WI38 (cell line): ENCODE measurements around the gene PIGX.
A peak's percentile ranks its signal among the peaks of the same experiment; 100 is the strongest.

Experiments
- H3K4me3 ChIP-seq: 2 replicates; pipeline ENCODE4 v1.5.1; 2011; ENCODE audit warnings: low read depth, mild to moderate bottlenecking, control low read depth, low read length
- CTCF ChIP-seq: IDR thresholded peaks from 2 replicates; pipeline ENCODE4 v1.5.1; 2012; ENCODE audit warnings: low read depth, mild to moderate bottlenecking, control low read depth, low read length

Gene PIGX

GRCh38 chr3:196677353-196677752 lies 34.8 kb upstream of the PIGX start:
- no peak overlapping the region for H3K4me3 ChIP-seq
- TF ChIP-seq CTCF: no peak

GRCh38 chr3:196677931-196678330 lies 34.2 kb upstream of the PIGX start:
- no peak for TF ChIP-seq CTCF
- no peak overlapping the region for H3K4me3 ChIP-seq

GRCh38 chr3:196684548-196685407 lies 27.4 kb upstream of the PIGX start:
- H3K4me3 ChIP-seq: no peak overlapping the region
- TF ChIP-seq CTCF: peak; percentile 70

GRCh38 chr3:196686436-196686835 lies 25.7 kb upstream of the PIGX start:
- no peak for TF ChIP-seq CTCF

GRCh38 chr3:196688349-196688748 lies 23.8 kb upstream of the PIGX start:
- no peak overlapping the region for H3K4me3 ChIP-seq
- no peak for TF ChIP-seq CTCF

More at GRCh38 chr3:196686436-196686835, 25.7 kb upstream of the PIGX start:
- no peak overlapping the region for H3K4me3 ChIP-seq

- no peak overlapping the region for H3K4me3 ChIP-seq
- TF ChIP-seq CTCF: no peak
Measured at GRCh38 chr3:196689941-196690660, 22.1 kb upstream of the PIGX start.

- TF ChIP-seq CTCF: no peak
- no peak overlapping the region for H3K4me3 ChIP-seq
Measured at GRCh38 chr3:196691386-196691785, 20.8 kb upstream of the PIGX start.
